HFFc6 (cell line): ENCODE results near the gene FAM162A. TPM values are rescaled to one million over a fixed set of nuclear protein-coding genes. Genes with fewer than 3 reads are reported as not detected.
A peak's percentile ranks its signal among the peaks of the same experiment; 100 is the strongest.

Experiments used
- DNase-seq: peaks from one replicate; pipeline ENCODE4 v3.0.0-alpha.2; 2018
- H3K27ac Mint-ChIP-seq: 2 replicates; pipeline ENCODE4 v1.8.0; 2020; ENCODE audit warnings: mild to moderate bottlenecking, mixed read lengths
- H3K27me3 Mint-ChIP-seq: 2 replicates; pipeline ENCODE4 v1.8.0; 2021; ENCODE audit warnings: mild to moderate bottlenecking, moderate library complexity, mixed read lengths; ENCODE audit not compliant: insufficient read depth
- H3K36me3 Mint-ChIP-seq: 2 replicates; pipeline ENCODE4 v1.8.0; 2021; ENCODE audit warnings: low read depth, mixed read lengths
- H3K4me1 Mint-ChIP-seq: 2 replicates; pipeline ENCODE4 v1.8.0; 2020; ENCODE audit warnings: low read depth, mixed read lengths
- H3K4me3 Mint-ChIP-seq: 2 replicates; pipeline ENCODE4 v1.8.0; 2020; ENCODE audit warnings: mild to moderate bottlenecking, moderate library complexity, mixed read lengths
- H3K9me3 Mint-ChIP-seq: 2 replicates; pipeline ENCODE4 v1.8.0; 2020; ENCODE audit warnings: mild to moderate bottlenecking, mixed read lengths
- CTCF ChIP-seq: fragments of 200-600 bp; sonication (generic); IDR thresholded peaks from 2 replicates; pipeline ENCODE4 v1.5.0; 2021; ENCODE audit warnings: antibody characterized with exemption, mild to moderate bottlenecking
- total RNA-seq, 6 experiments: library from RNA; stranded (reverse); fragmentation: NEBNext Ultra II Directional; extraction: Animal tissue kit (Norgen Biotek cat#: 25700); gene quantifications; 2 replicates in 1 of 6; 3 replicates in 5 of 6; pipeline ENCODE4 v1.2.3, GENCODE V29; 2021

Gene FAM162A
- total RNA-seq, 6 experiments from 2014 or later, result 28.4 to 37.5 (median 31.5) TPM

GRCh38 chr3:122451371-122451770 lies 67.4 kb downstream of the FAM162A start:
- Mint-ChIP-seq H3K36me3 (peaks cover 46% of the 10 kb centered on the region), H3K4me1 (peaks cover 11% of the 10 kb centered on the region), H3K27ac (no peak overlapping the region), H3K9me3 (no peaks in the 10 kb centered on the region), H3K4me3 (no peak overlapping the region), H3K27me3 (no peaks in the 10 kb centered on the region)
- DNase-seq, result no peak
- no peak for TF ChIP-seq CTCF

GRCh38 chr3:122456074-122456473 lies 72.1 kb downstream of the FAM162A start:
- DNase-seq, result no peak
- no peaks in the 10 kb centered on the region; the same call in 1 of the 2 replicates for H3K4me1 Mint-ChIP-seq
- no peaks in the 10 kb centered on the region for H3K27me3 Mint-ChIP-seq
- H3K36me3 Mint-ChIP-seq, result peaks cover 21% of the 10 kb centered on the region
- no peak for TF ChIP-seq CTCF
- H3K27ac Mint-ChIP-seq, result no peak overlapping the region
- H3K9me3 Mint-ChIP-seq, result no peaks in the 10 kb centered on the region
- no peak overlapping the region for H3K4me3 Mint-ChIP-seq

GRCh38 chr3:122457706-122458105 lies 73.7 kb downstream of the FAM162A start:
- Mint-ChIP-seq H3K36me3 (peaks cover 21% of the 10 kb centered on the region), H3K4me1 (no peaks in the 10 kb centered on the region; the same call in 1 of the 2 replicates), H3K27me3 (no peaks in the 10 kb centered on the region), H3K27ac (no peak overlapping the region), H3K9me3 (no peaks in the 10 kb centered on the region), H3K4me3 (no peak overlapping the region)
- DNase-seq, result no peak
- no peak for TF ChIP-seq CTCF

- peak; percentile 63 for DNase-seq
- Mint-ChIP-seq H3K4me1 (no peaks in the 10 kb centered on the region; the same call in 1 of the 2 replicates), H3K27ac (peak overlapping the region; percentile 18; the same call in 1 of the 2 replicates), H3K27me3 (no peaks in the 10 kb centered on the region), H3K9me3 (no peaks in the 10 kb centered on the region), H3K4me3 (no peak overlapping the region), H3K36me3 (peaks cover 21% of the 10 kb centered on the region)
- TF ChIP-seq CTCF, result peak; percentile 80
Observed at GRCh38 chr3:122458992-122459391, 75.0 kb downstream of the FAM162A start.

GRCh38 chr3:122461806-122462205 lies 77.8 kb downstream of the FAM162A start:
- TF ChIP-seq CTCF, result no peak
- Mint-ChIP-seq H3K4me3 (no peak overlapping the region), H3K9me3 (no peaks in the 10 kb centered on the region), H3K27ac (no peak overlapping the region), H3K36me3 (peaks cover 21% of the 10 kb centered on the region), H3K4me1 (no peaks in the 10 kb centered on the region; the same call in 1 of the 2 replicates), H3K27me3 (no peaks in the 10 kb centered on the region)
- no peak for DNase-seq

Other genes with a start within 250 kb of the FAM162A start
- gene CASR, start 200.5 kb upstream of the FAM162A start, total RNA-seq, result under 1 TPM in 1 of 6 experiments, not detected in 5; 0.03 TPM
- under 1 TPM; 0.29 to 0.88 (median 0.49) TPM for gene CSTA, start 58.9 kb upstream of the FAM162A start, total RNA-seq
- 10 to 100 TPM; 29.8 to 43.6 (median 40.6) TPM for gene MIX23, start 951 bp upstream of the FAM162A start, total RNA-seq
- gene WDR5B, start 31.9 kb downstream of the FAM162A start, total RNA-seq, result 1 to 10 TPM; 4.6 to 5.8 (median 5.4) TPM
- 100 to 1,000 TPM in 3 of 6 experiments, 10 to 100 TPM in 3; 93.5 to 105 (median 98.1) TPM for gene KPNA1, start 130.8 kb downstream of the FAM162A start, total RNA-seq
- gene PARP9, start 180.1 kb downstream of the FAM162A start, total RNA-seq, result 10 to 100 TPM in 3 of 6 experiments, 1 to 10 TPM in 3; 5.2 to 11.0 (median 9.7) TPM
- 10 to 100 TPM in 5 of 6 experiments, 1 to 10 TPM in 1; 6.2 to 16.7 (median 15.6) TPM for gene DTX3L, start 180.2 kb downstream of the FAM162A start, total RNA-seq
- not detected for gene PARP15, start 193.5 kb downstream of the FAM162A start, total RNA-seq